Transverse colon (tissue), 4 donors: ENCODE results near the gene CENPC. TPM values are rescaled to one million over a fixed set of nuclear protein-coding genes. Genes with fewer than 3 reads are reported as not detected.
"Not testable (repeated sequence)": the region's sequence is repeated elsewhere in the genome, so short reads cannot be mapped to it uniquely, and the experiment has no call there.

ENCODE experiments used
- DNase-seq: peaks from one replicate; pipeline ENCODE4 v3.0.0-alpha.2; 2019
- H3K27ac ChIP-seq, 4 donors: fragments of 200-600 bp; sonication (generic); 2 replicates each; pipeline ENCODE4 v1.5.1; 2016 to 2018; ENCODE audit warnings: inconsistent platforms in 4 of 4
- H3K27me3 ChIP-seq: fragments of 200-600 bp; sonication (generic); 2 replicates; pipeline ENCODE4 v1.5.1; 2017; ENCODE audit warnings: inconsistent platforms
- H3K36me3 ChIP-seq, 4 donors: fragments of 200-600 bp; sonication (generic); 2 replicates each; pipeline ENCODE4 v1.5.1; 2017 to 2019; ENCODE audit warnings: inconsistent platforms in 4 of 4
- H3K4me1 ChIP-seq, 4 donors: fragments of 200-600 bp; sonication (generic); 2 replicates each; pipeline ENCODE4 v1.5.1; 2017 to 2020; ENCODE audit warnings: inconsistent platforms in 4 of 4
- H3K4me3 ChIP-seq, 4 donors: fragments of 200-600 bp; sonication (generic); 1 replicate in 1 of 4; 2 replicates in 3 of 4; pipeline versions ENCODE4 v1.5.1 to v1.6.1; 2017 to 2019; ENCODE audit warnings: inconsistent platforms in 4 of 4
- H3K9me3 ChIP-seq, 2 donors: fragments of 200-600 bp; sonication (generic); 2 replicates each; pipeline ENCODE4 v1.5.1; 2017 to 2019; ENCODE audit warnings: inconsistent platforms in 2 of 2
- EP300 ChIP-seq: sonication (generic); formaldehyde crosslinking; IDR thresholded peaks from one replicate; pipeline ENCODE4 v1.6.1; 2017; ENCODE audit warnings: antibody characterized with exemption, low read depth
- POLR2A ChIP-seq: fragments of 450-650 bp; IDR thresholded peaks from one replicate; pipeline ENCODE4 v1.6.1; 2016; ENCODE audit warnings: antibody characterized with exemption, mild to moderate bottlenecking, moderate library complexity
- POLR2AphosphoS5 ChIP-seq, 3 donors: sonication (generic); formaldehyde crosslinking; IDR thresholded peaks; one replicate each; pipeline ENCODE4 v1.6.1; 2016; ENCODE audit warnings: antibody characterized with exemption in 3 of 3
- WGBS, 2 donors: methylation state at CpG; one replicate each; pipeline ENCODE4 v1.1.5; 2018; ENCODE audit warnings: low coverage in 1 of 2; 5-methylcytosine and 5-hydroxymethylcytosine counted together
- in situ Hi-C, 4 donors: fragments of 200-750 bp; cut with MboI; loops; one replicate each; pipeline versions ENCODE4 v1.15.0 to v1.15.1; 2017; ENCODE audit warnings: low sequenced_read_pairs in 3 of 4, low pct_ligation_motif_present in 1 of 4, low pct_unique_long_range_greater_than_20kb in 1 of 4
- intact Hi-C: fragments of 100-400 bp; cut with DNase I; formaldehyde crosslinking; loops from one replicate; pipeline ENCODE4 v1.15.1; 2023; ENCODE audit warnings: low total_unique reads
- total RNA-seq, 4 donors: library from RNA; depleted of rRNA; stranded (reverse); fragments of >200 nt; gene quantifications; one replicate each; pipeline ENCODE4 v1.1.0, GENCODE V29; 2016
- TF ChIP-seq, protein P1 (sequence below), 5 experiments: fragments of 200-600 bp in 3 of 5; fragments of 450-650 bp in 2 of 5; sonication (generic) in 3 of 5; IDR thresholded peaks; 1 replicate in 2 of 5; 2 replicates in 3 of 5; pipeline ENCODE4 v1.5.1; 2016 to 2017; ENCODE audit warnings: antibody characterized with exemption in 5 of 5, inconsistent platforms in 3 of 5, mild to moderate bottlenecking in 2 of 5, moderate library complexity in 1 of 5

The CENPC gene
- total RNA-seq, 4 donors from 2014 or later, result 16.1 to 39.5 (median 23.4) TPM

DNA sequence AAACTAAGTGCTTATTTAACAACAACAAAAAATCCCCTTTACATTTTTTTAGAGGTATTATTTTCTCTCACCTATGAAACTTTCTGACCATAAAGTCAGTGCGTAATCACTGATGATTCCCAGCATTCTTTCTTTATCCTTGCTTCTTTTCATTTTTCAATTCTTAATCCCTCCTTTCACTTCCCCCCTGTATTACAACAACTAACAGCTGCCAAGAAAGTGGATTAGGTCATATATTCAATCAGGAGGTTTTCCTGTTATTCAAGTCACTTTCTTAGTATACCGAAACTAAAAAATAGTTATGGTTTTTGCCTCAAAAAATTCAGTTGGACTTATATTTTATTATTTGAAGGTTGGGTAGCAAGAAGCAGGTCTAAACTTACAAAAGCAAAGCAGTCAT, 11.1 kb upstream of the CENPC start:
- no peak overlapping the region for H3K27ac ChIP-seq
- 37 to 55% methylated on average over 2 of the region's 2 CpGs for WGBS, 2 donors
- no peaks in the 10 kb centered on the region for H3K36me3 ChIP-seq
- in situ Hi-C loops (loop anchor here in 1 of 4 donors (25.0 kb wide), 1 partner anchor 356 kb away; no protein-coding TSS in a partner anchor), intact Hi-C loops (no loop called here)
- TF ChIP-seq POLR2A (no peak), POLR2AphosphoS5 (IDR thresholded peaks at IDR 0.05) (no peak), EP300 (no peak)
- TF ChIP-seq, protein P1, sequence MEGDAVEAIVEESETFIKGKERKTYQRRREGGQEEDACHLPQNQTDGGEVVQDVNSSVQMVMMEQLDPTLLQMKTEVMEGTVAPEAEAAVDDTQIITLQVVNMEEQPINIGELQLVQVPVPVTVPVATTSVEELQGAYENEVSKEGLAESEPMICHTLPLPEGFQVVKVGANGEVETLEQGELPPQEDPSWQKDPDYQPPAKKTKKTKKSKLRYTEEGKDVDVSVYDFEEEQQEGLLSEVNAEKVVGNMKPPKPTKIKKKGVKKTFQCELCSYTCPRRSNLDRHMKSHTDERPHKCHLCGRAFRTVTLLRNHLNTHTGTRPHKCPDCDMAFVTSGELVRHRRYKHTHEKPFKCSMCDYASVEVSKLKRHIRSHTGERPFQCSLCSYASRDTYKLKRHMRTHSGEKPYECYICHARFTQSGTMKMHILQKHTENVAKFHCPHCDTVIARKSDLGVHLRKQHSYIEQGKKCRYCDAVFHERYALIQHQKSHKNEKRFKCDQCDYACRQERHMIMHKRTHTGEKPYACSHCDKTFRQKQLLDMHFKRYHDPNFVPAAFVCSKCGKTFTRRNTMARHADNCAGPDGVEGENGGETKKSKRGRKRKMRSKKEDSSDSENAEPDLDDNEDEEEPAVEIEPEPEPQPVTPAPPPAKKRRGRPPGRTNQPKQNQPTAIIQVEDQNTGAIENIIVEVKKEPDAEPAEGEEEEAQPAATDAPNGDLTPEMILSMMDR (IDR thresholded peaks at IDR 0.05), result no peak
- no peak overlapping the region for H3K4me3 ChIP-seq
- DNase-seq, result no peak
- H3K9me3 ChIP-seq, result no peaks in the 10 kb centered on the region
- H3K4me1 ChIP-seq, result no peaks in the 10 kb centered on the region
- no peaks in the 10 kb centered on the region for H3K27me3 ChIP-seq

DNA sequence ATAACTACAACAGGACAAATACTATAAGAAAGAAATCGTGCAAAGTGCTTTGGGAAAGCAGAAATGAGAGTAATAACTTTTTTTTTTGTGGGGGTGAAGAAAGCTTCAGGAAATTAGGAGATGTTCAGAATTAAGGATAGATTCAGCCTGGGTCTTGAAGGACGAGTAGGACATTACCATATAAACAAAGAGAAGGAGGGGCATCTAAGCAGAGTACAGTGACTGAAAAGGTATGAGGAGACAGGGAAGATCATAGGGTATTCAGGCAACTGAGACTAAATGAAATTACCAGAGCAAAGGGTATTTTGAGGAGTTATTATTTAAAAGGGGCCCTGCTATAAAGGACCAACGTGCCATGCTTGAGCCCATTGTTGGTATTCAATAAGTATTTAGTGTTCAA, 10.1 kb upstream of the CENPC start:
- intact Hi-C loops (no loop called here), in situ Hi-C loops (loop anchor here in 1 of 4 donors (25.0 kb wide), 1 partner anchor 357 kb away; no protein-coding TSS in a partner anchor)
- no peaks in the 10 kb centered on the region for H3K27me3 ChIP-seq
- TF ChIP-seq POLR2AphosphoS5 (IDR thresholded peaks at IDR 0.05), result no peak
- no peak for TF ChIP-seq EP300
- TF ChIP-seq, protein P1 (IDR thresholded peaks at IDR 0.05), result no peak
- no peak overlapping the region for H3K4me3 ChIP-seq
- no peak overlapping the region for H3K27ac ChIP-seq
- H3K4me1 ChIP-seq, result no peaks in the 10 kb centered on the region
- 72 to 75% methylated on average over 3 of the region's 3 CpGs for WGBS, 2 donors
- H3K36me3 ChIP-seq, result no peaks in the 10 kb centered on the region
- no peaks in the 10 kb centered on the region for H3K9me3 ChIP-seq
- DNase-seq, result no peak

DNA sequence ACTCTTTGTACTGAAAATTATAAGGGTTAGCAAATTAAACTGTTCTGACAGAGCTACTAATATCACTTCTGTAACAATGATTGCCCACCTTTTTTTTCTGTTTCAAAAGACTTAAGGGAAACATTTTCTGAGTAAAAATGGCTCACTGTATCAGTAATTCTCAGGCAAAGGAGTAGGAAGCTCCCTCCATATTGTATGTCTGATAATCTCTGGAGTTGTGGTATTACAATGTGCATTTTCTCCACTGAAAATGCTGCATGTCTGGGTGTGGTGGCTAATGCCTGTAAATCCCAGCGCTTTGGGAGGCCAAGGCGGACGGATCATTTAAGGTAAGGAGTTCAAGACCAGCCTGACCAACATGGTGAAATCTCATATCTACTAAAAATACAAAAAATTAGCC, 8.8 kb upstream of the CENPC start:
- H3K4me3 ChIP-seq, result no peak overlapping the region
- TF ChIP-seq POLR2A, result no peak
- no peak for TF ChIP-seq EP300
- TF ChIP-seq, protein P1 (IDR thresholded peaks at IDR 0.05), result no peak
- no peak for TF ChIP-seq POLR2AphosphoS5 (IDR thresholded peaks at IDR 0.05)
- no peaks in the 10 kb centered on the region for H3K27me3 ChIP-seq
- no peaks in the 10 kb centered on the region for H3K9me3 ChIP-seq
- DNase-seq, result no peak
- no peaks in the 10 kb centered on the region for H3K4me1 ChIP-seq
- intact Hi-C loops, result no loop called here
- WGBS, 2 donors, result 93 to 95% methylated on average over 3 of the region's 3 CpGs
- no peaks in the 10 kb centered on the region for H3K36me3 ChIP-seq
- no peak overlapping the region for H3K27ac ChIP-seq
- in situ Hi-C loops, result loop anchor here in 1 of 4 donors (25.0 kb wide), 1 partner anchor 358 kb away; no protein-coding TSS in a partner anchor

DNA sequence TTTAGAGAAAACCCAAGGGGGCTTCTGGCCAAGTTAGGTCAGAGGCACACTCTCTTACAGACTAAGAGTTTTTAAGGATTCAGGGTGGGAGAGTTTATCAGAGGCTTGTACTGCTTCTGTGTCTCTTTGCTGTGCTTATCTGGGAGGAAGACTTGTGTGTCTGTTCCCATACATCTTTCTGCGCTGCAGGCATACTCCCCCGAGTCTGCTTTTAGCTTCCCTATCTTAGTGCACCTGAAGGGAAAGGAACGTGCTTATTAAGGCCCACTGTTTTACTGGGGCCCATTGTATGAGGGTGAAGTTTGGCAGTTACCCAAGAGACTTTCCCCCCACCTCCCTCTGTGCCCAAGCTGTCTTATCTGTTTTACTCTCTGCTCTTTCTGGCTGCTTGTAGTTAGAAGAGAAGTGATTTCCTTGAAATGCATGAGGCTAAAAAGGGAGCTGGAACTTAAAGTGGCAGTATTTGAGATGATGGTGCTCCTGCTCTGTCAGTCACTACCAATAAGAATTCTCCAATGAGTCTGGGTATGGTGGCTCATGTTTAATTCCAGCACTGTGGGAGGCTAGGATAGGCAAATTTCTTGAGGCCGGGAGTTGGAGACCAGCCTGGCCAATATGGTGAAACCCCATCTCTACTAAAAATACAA, 7.0 kb upstream of the CENPC start:
- H3K27me3 ChIP-seq, H3K27ac ChIP-seq, H3K4me1 ChIP-seq, intact Hi-C loops, H3K36me3 ChIP-seq, H3K4me3 ChIP-seq, H3K9me3 ChIP-seq, DNase-seq: not testable (repeated sequence)
- 74 to 78% methylated on average over 4 of the region's 4 CpGs for WGBS, 2 donors
- in situ Hi-C loops, result loop anchor here in 1 of 4 donors (25.0 kb wide), 1 partner anchor 360 kb away; no protein-coding TSS in a partner anchor
